Measurements from ENCODE around the gene IFIT1.

GRCh38 chr10:89392974-89393373, 551 bp downstream of the IFIT1 start:
- TF ChIP-seq CTCF (IDR thresholded peaks at IDR 0.05) (no peak), POLR2A (IDR thresholded peaks at IDR 0.05) (no peak)

All from suprapubic skin (tissue), 3 donors.